ENCODE measurements around the gene NMNAT2.

Gene NMNAT2

DNA sequence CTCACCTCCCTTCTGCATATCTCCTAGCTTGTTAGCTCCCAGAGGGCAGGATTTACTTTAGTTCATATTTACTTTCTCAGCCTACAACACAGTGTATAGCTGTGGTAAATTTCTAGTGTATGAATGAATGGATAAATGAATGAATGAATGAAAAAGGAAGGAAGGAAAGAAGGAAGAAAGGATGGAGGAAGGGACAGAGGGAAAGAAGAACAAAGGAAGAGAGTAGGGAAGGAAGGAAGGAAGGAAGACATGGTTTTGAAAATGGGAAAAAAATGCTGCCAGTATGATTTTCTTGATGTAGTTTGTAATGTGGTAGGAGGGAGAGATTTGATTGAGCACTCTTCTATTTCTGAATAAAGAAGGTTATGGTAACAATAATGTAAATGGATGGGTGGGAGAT is 185.1 kb downstream of the NMNAT2 start:
- no peak for DNase-seq

GRCh38 chr1:183231545-183231944 is 186.6 kb downstream of the NMNAT2 start:
- no peak for DNase-seq

- no peak for DNase-seq
These were observed 187.8 kb downstream of the NMNAT2 start for GRCh38 chr1:183230413-183230812.

DNA sequence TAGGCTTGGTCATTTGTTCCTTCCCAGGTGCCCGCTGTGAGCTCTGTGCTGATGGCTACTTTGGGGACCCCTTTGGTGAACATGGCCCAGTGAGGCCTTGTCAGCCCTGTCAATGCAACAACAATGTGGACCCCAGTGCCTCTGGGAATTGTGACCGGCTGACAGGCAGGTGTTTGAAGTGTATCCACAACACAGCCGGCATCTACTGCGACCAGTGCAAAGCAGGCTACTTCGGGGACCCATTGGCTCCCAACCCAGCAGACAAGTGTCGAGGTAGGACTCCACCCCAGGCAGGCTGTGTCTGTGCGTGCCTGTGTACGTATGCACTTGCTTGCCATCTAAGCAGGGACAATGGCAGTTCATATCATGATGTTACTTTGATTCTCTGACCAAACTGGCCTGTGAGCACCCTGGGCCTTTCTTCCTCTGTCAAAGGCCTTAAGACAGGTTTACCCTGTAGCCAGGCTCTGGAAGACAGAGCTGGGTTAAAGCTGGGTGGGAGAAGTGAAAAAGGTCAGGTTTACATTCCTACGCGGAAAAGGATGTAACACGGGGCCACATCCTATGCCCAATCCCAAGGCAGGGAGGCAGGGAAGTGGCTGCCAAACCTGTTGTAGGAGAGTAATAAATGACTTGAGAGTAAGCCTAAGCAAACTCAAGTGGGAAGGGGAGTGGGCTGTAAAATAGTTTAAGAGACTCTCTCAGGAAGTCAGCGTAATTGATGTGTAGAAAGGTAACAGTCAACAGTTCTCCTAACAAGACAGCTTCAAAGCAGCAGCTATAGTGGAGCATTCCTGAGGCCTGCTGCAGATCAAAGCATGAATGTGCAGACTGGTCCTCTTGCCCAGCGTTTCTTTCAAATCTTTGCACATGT is 189.6 kb downstream of the NMNAT2 start:
- DNase-seq = no peak

DNA sequence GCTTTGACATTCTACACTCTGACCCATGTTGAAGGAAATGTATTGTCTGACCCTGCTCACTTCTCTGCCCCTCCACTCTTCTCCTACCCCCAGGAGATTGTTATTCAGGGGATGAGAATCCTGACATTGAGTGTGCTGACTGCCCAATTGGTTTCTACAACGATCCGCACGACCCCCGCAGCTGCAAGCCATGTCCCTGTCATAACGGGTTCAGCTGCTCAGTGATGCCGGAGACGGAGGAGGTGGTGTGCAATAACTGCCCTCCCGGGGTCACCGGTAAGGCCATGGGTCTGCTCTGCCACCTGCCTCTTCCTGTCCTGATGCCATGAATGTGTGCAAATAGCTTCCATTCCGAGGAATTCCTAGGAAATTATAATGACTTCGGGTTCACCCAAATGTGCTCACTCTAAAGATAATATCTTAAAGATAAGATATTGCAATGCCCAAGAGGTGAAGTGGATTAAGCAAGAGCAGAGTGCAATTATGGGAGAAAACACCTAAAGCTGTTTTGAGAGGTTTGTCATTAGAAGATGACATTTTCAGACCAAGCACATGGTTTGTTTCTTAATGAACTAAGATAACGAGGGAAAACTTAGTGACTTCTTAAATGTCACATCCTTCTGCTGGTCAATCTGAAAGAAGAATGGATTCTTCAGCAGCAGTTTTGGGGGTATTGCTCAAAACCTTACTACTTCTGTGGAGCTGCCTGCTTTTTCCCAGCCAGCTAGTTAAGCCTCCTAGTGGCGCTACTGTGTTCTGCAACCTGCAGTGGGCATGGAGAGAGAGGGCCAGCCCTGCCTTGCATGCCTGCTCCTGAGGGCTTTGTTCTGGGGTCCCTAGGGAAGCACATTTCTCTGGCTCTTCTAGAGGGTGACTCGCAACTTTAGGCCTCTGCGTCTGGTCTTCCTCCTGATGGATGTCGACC is 190.5 kb downstream of the NMNAT2 start:
- no peak for DNase-seq

DNA sequence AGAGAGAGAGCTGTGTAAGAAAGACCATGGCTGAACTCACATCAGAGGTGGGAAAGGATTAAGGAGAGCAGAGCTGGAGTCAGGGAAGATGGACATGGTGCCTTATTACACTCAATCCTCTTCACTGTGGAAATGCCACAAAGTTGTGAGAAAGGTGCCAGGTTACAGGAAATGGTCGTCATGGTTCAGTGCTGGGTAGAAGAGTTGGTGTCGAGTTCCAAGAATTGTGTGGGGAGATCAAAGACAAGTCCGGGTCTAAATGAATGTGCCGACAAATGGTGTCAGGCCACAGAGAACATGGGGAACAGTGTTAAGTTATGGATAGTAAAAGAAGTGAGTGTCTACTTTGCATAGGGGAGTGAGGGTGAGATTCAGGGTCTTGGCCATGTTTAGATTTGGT is 191.2 kb downstream of the NMNAT2 start:
- DNase-seq = no peak

DNA sequence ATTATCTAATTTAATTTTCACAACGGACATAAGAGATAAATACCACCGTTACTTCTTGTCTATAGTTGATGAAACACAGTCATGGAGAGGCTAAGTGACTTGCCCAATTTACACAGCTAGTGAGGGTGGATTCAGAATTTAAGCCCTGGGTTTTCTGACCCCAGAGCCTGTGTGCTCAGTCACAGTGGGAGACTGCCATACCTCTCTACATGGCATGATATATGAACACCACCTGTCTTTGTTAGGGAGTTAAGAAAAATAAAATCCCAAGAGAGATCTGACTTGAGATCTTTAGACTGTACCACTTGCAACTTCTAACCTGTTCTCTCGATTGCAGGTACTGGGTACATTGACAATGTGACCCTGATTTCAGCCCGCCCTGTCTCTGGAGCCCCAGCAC is 191.8 kb downstream of the NMNAT2 start:
- DNase-seq = no peak

DNA sequence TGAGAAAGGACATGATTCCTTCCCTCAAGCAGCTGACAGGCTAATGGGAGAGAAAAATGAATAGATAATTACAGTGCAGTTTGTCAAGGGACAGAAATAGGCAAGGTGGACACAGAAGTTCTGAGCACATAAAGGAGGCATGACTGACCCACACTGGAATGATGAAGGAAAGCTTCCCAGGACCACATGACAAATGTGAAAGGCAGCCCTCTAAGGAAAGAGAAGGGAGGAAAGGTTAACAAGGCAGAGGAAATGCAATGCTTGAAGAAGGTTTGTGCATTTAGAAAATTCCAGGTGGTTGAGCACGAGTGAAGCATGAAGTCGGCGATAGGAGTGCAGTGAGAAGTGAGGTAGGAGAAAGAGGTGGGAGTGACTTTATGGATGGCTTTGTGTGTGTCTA is 194.7 kb downstream of the NMNAT2 start:
- no peak for DNase-seq

- no peak for DNase-seq
These were observed 195.3 kb downstream of the NMNAT2 start for GRCh38 chr1:183222909-183223308.

GRCh38 chr1:183219616-183220009 is 198.6 kb downstream of the NMNAT2 start:
- DNase-seq = no peak

- no peak for DNase-seq
These were observed 199.1 kb downstream of the NMNAT2 start for GRCh38 chr1:183218971-183219615.

- DNase-seq = no peak
These were observed 200.1 kb downstream of the NMNAT2 start for GRCh38 chr1:183218027-183218618.

DNA sequence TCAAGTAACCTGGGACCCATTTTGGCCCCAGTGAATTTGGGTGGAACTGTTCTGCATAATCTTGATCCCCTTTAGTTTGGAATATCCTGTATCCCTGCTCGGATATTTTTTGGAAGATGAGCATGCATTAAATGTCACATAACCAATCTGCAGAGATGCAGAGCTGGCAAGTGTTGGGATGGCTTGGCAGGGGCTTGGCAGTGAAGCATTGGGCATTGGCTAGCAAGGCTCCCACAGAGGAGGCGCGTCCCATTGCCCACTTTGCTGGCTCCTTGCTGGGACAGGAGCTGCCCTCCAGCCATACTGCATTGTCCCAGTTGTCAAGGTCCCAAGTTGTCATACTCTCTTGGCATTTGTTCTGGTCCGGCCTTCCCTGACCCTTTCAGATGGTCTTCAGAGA is 202.2 kb downstream of the NMNAT2 start:
- no peak for DNase-seq

GRCh38 chr1:183215076-183215720 is 203.0 kb downstream of the NMNAT2 start:
- no peak for DNase-seq

GRCh38 chr1:183214021-183214970 is 203.9 kb downstream of the NMNAT2 start:
- DNase-seq = no peak

- no peak for DNase-seq
These were observed 205.3 kb downstream of the NMNAT2 start for GRCh38 chr1:183212870-183213269.

GRCh38 chr1:183210681-183211080 is 207.5 kb downstream of the NMNAT2 start:
- no peak for DNase-seq

DNA sequence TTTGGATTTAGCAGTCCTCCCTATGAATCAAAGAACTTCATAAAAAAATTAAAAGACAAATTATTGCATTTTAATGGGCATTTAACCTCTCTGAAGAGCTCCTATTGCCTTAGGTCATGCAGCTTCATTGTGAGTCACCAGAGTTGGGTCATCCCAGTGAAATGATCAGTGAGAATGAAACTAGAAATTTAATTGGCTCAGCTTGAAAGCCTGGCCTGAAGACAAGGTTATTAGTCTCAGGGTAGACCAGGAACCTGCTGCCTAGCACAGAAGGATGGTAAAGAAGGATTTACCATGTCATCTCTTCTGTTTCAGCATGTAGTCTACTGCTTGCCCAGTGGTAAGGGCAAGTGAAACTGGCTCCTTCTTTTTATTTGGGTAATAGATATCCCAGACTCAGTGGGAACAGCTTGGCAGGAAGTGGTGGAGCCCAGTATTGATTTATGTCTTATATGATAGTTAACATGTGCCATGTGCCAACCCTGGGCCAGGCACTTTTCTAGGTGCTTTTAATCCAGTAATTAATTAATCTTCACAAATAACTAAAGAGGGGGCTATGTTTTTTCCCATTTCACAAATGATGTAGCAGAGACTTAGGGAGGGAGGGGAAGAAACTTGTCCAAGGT is 208.5 kb downstream of the NMNAT2 start:
- DNase-seq = no peak

DNA sequence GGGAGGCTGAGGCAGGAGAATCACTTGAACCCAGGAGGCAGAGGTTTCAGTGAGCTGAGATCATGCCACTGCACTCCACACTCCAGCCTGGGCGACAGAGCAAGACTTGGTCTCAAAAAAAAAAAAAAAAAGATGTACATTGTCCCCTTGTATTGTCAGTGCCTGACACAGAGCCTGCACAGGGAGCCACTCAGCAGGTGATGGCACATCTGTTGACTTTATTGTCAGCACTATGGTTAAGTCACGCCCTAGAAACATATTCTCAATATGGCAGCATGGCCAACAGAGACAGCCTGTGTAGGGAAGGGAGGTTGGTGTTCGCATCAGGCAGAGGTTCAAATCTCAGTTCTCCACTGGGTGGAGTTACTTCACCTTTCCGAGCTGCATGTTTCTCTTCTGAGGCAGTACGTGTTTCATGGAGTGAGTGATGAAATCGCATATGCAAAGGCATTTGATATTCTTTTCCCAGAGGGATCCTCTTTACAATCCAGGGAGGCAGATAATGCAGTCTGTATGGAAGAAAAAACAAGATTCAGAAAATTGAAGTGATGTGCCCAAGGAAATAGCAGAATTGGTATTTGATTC is 211.6 kb downstream of the NMNAT2 start:
- DNase-seq = no peak

DNA sequence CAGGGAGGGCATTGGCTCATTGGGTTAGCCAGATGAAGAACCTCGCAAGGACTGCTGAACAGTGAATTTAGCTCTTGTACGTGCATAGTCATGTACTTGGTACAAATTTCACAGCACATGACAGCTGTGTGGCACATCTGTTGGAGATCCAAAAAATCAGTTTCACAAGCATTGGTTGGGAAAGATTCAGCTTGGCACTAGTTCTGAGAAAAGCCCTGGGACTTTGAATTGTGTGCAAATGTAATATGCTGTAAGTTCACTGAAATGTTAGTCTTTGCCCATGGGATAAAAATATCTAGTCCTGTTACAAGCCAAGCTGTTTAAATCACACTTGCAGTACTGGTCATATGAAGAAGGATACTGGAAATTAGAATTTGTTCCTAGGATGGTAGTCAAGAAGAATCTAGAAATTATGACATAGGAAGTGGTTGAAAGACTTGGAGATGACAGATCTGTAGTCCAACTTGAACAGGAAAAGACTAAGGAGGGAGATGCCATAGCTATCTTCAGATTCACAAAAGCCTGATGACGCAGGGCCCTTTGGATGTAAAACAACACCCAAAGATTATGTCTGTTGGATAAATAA is 212.9 kb downstream of the NMNAT2 start:
- no peak for DNase-seq
